Measurements from ENCODE around the gene TFE3. TPM values are rescaled to one million over a fixed set of nuclear protein-coding genes. Genes with fewer than 3 reads are reported as not detected.

The TFE3 gene, protein sequence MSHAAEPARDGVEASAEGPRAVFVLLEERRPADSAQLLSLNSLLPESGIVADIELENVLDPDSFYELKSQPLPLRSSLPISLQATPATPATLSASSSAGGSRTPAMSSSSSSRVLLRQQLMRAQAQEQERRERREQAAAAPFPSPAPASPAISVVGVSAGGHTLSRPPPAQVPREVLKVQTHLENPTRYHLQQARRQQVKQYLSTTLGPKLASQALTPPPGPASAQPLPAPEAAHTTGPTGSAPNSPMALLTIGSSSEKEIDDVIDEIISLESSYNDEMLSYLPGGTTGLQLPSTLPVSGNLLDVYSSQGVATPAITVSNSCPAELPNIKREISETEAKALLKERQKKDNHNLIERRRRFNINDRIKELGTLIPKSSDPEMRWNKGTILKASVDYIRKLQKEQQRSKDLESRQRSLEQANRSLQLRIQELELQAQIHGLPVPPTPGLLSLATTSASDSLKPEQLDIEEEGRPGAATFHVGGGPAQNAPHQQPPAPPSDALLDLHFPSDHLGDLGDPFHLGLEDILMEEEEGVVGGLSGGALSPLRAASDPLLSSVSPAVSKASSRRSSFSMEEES
- 10 to 100 TPM; 22.8 to 28.8 (median 23.4) TPM for total RNA-seq

DNA sequence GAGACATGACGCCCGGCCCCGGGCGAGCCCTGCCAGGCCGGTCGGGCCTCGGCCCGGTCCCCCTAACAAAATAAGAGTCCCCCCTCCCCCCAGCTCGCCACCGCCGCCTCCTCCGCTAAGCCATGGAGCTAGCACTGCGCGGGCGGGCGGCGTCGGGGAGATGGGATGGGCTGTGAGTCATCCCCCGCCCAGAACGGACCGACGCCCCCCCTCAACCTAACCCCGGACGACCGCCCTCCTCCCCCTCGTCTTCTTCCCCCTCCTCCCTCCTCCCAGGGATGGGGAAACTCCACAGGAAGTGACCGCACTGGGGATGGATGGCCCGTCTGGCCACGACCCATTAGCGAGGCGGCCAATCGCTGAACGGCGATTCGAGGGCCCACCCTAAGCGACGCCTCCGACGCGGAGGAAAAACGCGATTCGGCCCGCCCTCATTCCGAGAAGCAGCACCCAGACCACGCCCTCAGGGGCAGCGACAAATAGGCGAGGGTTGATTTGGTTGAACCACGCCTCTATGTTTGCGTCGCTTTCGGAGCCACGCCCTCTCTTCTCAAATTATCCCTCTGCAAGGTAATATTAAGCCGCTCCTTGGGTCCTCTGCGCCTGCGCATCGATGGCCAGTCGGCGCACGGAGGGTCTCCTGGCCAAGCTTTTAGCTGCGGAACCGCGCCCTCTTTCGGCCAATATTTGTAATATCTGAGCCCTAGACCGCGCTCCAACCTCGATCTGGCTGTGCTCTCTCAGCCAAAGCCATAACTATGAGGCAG lies at the start of gene TFE3:
Gene TFE3 (minus strand): TSS at position 138 of the 767 bp plus-strand sequence. CDS start 131 bp downstream, at position 7.
- Mint-ChIP-seq H3K4me3 (peak within 1 kb of the TSS; percentile 91), H3K36me3 (ENCODE audit: insufficient read depth) (no peaks in the 10 kb centered on the region), H3K9me3 (no peaks in the 10 kb centered on the region), H3K27me3 (ENCODE audit: low read depth) (no peaks in the 10 kb centered on the region), H3K4me1 (ENCODE audit: low read depth) (peaks cover 36% of the 10 kb centered on the region)
- peak; percentile 93 for DNase-seq
- ATAC-seq: peak; percentile 91 to 94

DNA sequence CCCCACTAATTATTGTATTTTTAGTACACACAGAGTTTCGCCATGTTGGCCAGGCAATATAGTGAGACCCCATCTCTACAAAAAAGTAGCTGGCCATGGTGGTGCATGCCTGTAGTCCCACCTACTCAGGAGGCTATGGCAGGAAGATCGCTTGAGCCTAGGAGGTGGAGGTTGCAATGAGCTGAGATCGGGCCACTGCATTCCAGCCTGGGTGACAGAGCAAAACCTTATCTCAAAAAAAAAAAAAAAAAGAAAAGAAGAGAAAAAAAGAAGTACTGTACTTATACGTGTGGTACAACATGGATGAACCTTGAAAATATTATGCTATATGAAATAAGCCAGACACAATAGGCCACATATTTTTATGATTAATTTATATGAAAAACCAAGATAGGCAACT lies 46.4 kb upstream of the TFE3 start:
- no peaks in the 10 kb centered on the region for H3K4me1 Mint-ChIP-seq (ENCODE audit: low read depth)
- no peak overlapping the region for H3K4me3 Mint-ChIP-seq
- no peaks in the 10 kb centered on the region for H3K27me3 Mint-ChIP-seq (ENCODE audit: low read depth)
- H3K9me3 Mint-ChIP-seq: no peaks in the 10 kb centered on the region
- no peaks in the 10 kb centered on the region for H3K36me3 Mint-ChIP-seq (ENCODE audit: insufficient read depth)
- DNase-seq (no peak), ATAC-seq (no peak)

DNA sequence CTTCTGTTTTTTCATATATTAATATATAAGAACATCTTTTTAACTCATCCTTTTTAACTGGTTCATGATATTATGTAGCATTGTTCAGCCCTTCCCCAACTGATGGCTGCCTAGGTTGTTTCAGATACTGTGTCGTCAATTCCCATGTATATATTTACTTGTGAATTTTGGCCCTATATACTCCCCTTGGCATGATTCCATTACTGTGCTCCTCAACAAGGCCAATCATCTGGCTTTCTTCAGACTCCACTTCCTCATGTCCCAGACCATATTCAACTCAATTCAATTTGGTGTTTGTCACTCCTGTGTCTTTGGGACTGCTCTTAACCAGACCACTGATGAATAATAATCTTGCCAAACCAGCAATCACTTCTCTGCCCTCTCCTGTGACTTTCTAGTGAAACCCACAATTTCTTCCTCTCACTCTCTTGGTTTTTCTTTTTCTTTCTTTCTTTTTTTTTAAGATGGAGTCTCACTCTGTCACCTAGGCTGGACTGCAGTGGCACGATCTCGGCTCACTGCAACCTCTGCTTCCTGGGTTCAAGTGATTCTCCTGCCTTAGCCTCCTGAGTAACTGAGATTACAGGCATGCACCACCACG lies 39.2 kb upstream of the TFE3 start:
- no peaks in the 10 kb centered on the region for H3K27me3 Mint-ChIP-seq (ENCODE audit: low read depth)
- no peak for ATAC-seq
- H3K4me1 Mint-ChIP-seq (ENCODE audit: low read depth): peaks cover 12% of the 10 kb centered on the region
- no peak for DNase-seq
- H3K4me3 Mint-ChIP-seq: no peak overlapping the region
- no peaks in the 10 kb centered on the region for H3K9me3 Mint-ChIP-seq
- no peaks in the 10 kb centered on the region for H3K36me3 Mint-ChIP-seq (ENCODE audit: insufficient read depth)

DNA sequence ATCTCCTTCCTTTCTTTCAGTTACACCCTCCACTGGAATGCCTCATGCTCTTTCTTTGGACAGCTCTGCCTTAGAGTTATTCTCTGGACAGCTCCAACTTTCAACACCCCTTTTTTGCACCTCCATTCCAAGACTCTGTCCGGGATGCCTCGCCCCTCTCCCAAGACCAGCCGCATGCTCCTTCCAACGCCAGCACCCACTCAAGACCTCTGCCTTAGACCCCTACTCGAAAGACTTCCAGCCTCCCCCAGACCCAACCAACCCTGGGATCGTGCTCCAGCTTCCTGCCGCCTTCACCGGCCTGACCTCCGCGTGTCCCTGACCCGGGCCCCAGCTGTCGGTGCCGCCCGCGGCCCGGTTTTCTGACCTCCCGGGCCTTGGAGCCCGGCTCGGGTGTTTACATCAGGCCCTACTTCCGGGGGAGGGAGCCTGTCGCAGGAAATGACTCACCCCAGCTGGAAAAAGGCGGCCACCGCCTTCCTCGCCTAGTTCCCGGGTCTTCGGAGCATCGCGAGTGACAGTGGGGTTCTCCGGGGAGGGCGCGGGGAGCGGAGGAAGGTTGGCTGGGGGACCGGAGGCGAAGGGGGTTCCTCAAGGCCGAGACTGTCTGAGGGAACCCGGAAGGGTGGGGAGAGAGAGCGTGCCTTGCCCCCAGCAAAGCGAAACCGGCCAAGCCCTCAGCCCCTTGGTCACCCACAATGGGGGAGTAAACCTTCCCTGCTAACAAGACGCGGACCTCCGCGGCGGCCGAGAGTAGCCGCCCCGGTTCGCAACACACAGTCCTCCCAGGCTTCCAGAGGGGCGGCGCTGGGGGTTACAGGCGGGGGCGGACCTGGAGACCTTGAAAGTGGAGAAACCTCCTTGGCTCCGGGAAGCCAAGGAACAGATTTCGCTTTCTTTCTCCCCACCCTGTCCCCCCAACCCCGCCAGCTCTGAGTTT lies 36.6 kb upstream of the TFE3 start, which contains the start of gene WDR45:
Gene WDR45 (minus strand): TSS at position 399 of the 940 bp plus-strand sequence. CDS start 1,792 bp downstream, outside the sequence.
- peak; percentile 63 for DNase-seq
- Mint-ChIP-seq H3K36me3 (ENCODE audit: insufficient read depth) (no peaks in the 10 kb centered on the region), H3K4me1 (ENCODE audit: low read depth) (peaks cover 12% of the 10 kb centered on the region), H3K9me3 (no peaks in the 10 kb centered on the region), H3K27me3 (ENCODE audit: low read depth) (no peaks in the 10 kb centered on the region), H3K4me3 (peak within 1 kb of the TSS; percentile 95)
- peak; percentile 85 for ATAC-seq

DNA sequence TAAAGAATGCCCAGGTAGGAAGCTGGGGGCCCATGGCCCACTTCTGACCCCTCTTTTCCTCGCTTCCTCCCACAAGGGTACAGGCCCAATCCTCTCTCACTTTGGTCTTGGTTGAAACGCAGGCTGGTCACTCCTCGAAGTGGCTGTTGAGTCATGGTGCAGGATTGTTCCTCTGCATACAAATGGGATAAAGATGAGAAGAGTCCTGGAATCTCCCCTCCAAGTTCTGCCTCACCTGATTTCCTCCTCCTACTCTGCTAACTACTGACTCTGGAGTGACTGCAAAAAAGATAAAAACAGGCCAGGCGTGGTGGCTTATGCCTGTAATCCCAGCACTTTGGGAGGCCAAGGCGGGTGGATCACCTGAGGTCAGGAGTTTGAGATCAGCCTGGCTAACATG lies 34.8 kb upstream of the TFE3 start:
- Mint-ChIP-seq H3K9me3 (no peaks in the 10 kb centered on the region), H3K4me1 (ENCODE audit: low read depth) (peaks cover 19% of the 10 kb centered on the region), H3K36me3 (ENCODE audit: insufficient read depth) (no peaks in the 10 kb centered on the region), H3K27me3 (ENCODE audit: low read depth) (no peaks in the 10 kb centered on the region), H3K4me3 (no peak overlapping the region)
- ATAC-seq (no peak), DNase-seq (no peak)

DNA sequence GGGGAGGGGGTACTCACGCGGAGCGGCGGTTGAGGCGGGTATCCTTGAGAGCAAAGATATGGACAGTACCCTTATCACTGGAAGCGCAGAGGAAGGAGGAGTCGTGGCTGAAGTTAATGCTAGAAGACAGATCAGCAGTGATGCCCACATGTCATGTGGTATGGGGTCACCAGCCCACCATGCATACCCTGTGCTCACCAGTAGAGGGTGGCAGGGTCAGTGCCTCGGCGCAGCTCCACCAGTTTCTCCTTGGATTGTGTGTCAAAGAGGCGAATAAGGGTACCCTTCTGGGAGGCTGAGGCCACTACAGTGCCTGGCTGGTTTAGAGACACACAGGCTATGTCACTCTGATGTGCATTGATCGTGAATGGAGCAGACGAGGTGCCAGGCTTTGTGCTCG lies 32.2 kb upstream of the TFE3 start:
- ATAC-seq (no peak), DNase-seq (no peak)
- H3K4me3 Mint-ChIP-seq: no peak overlapping the region
- no peaks in the 10 kb centered on the region for H3K9me3 Mint-ChIP-seq
- H3K36me3 Mint-ChIP-seq (ENCODE audit: insufficient read depth): no peaks in the 10 kb centered on the region
- H3K4me1 Mint-ChIP-seq (ENCODE audit: low read depth): peaks cover 27% of the 10 kb centered on the region
- H3K27me3 Mint-ChIP-seq (ENCODE audit: low read depth): no peaks in the 10 kb centered on the region

DNA sequence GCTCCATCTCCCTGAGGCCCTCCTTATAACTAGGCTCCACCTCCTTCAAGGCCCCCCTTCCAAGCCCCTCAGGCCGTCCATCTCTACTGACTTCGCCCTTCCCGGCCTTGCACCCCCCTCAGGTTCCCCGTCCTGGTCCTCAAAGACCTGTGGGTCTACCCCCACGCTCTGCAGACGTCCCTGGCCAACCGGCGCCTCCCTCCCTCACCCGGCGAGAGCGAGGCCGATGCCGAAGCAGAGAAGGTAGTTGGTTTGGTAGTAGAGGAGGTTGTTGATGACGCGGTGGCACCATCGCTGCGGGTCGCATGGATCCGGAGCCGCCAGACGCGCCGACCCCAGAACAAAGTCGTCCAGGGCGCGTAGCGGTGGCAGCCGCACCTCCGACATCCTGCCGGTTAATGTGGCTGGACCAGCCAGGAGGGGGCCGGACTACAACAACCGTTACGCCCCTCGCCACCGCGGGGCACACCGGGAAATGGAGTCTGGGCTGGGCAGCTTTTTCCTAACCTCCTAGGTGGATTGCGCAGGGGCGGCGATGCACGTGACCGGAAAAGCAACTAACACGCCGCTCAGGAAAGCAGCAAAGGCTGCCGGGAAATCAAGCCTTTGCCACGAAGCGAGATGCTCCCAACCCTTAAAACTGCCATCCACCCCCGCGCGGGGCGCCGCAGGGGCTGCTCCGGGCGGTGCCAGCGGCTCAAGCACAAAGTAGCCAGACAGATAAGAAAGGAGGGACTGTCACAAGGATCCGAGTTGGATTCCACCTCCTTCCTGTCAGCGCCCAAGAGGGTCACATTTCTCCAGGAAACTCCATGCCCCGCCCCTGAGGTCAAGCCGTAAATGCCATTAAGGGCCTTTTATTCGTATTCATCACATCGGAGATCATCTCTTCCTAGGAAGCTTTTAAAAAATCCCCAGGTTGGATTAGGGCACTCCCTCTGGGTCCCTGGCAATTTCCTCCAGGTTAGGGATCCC lies 30.7 kb upstream of the TFE3 start, which contains the start of gene PRAF2:
Gene PRAF2 (minus strand): TSS at position 402 of the 975 bp plus-strand sequence. CDS start 15 bp downstream, at position 387.
- ATAC-seq (peak; percentile 98), DNase-seq (peak; percentile 84)
- Mint-ChIP-seq H3K36me3 (ENCODE audit: insufficient read depth) (no peaks in the 10 kb centered on the region), H3K9me3 (no peaks in the 10 kb centered on the region), H3K4me1 (ENCODE audit: low read depth) (peaks cover 22% of the 10 kb centered on the region), H3K4me3 (peak within 1 kb of the TSS; percentile 83), H3K27me3 (ENCODE audit: low read depth) (no peaks in the 10 kb centered on the region)

DNA sequence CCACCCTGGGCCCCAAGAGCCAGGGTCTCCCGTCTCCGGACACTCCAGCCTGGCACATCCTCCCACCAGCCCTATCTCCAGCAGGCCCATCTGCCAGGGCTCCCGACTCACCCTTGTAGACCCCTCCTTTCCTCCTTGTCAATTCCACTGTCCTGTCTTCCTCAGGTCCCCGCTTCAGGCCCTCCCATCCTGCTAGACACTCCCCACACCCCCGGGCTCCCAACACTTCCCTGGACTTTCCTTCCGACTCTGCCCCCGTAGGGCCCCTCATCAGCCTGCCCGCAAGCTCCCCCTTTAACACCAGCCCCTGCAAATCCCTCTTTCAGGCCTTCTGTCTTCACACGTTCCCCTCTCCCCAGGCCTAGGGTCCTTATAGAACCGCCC lies 29.5 kb upstream of the TFE3 start:
- Mint-ChIP-seq H3K9me3 (no peaks in the 10 kb centered on the region), H3K36me3 (ENCODE audit: insufficient read depth) (no peaks in the 10 kb centered on the region), H3K27me3 (ENCODE audit: low read depth) (no peaks in the 10 kb centered on the region), H3K4me1 (ENCODE audit: low read depth) (peaks cover 16% of the 10 kb centered on the region), H3K4me3 (peak overlapping the region; percentile 83)
- ATAC-seq: no peak
- no peak for DNase-seq

DNA sequence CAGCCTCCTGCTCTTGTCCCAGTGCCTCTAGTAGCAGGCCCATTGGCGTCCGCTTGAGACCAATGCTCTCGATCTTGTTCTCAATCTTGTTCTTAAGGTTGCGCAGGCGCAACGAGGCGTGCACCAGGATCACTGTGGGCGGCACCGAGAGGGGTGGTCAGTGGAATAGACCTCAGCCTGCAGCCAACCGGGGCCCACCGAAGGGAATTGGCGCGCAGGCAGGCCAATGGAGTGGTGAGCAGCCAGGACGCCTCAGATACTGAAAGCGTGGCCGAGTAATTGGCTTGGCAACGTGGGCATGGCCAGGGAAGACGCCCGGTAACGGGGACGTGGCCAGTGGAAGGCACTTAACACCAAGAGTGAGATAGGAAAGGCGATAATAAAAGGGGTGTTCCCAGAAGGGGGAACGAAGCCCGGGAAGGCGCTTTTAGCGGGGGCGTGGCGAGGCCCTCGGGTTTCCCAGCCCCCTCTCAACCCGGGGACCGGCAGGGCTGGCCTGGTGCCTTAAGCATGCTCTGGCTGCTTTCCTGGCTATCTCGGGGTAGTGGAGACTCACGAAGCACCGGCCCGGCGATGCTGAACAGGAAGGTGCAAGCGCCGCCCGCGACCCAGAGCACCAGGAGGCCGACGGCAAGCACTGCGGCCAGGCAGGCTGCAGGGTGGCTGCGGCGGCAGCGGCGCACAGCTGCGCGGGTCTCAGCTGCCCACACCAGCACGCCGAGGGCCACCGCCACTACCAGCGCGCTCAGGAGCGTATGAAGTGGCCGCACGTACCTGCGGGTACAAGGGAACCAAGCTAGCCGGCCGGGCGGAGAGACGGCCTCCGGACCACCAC lies 28.9 kb upstream of the TFE3 start:
- Mint-ChIP-seq H3K27me3 (ENCODE audit: low read depth) (no peaks in the 10 kb centered on the region), H3K4me1 (ENCODE audit: low read depth) (peaks cover 16% of the 10 kb centered on the region), H3K36me3 (ENCODE audit: insufficient read depth) (no peaks in the 10 kb centered on the region), H3K4me3 (peak overlapping the region; percentile 47), H3K9me3 (no peaks in the 10 kb centered on the region)
- DNase-seq (no peak), ATAC-seq (no peak)

DNA sequence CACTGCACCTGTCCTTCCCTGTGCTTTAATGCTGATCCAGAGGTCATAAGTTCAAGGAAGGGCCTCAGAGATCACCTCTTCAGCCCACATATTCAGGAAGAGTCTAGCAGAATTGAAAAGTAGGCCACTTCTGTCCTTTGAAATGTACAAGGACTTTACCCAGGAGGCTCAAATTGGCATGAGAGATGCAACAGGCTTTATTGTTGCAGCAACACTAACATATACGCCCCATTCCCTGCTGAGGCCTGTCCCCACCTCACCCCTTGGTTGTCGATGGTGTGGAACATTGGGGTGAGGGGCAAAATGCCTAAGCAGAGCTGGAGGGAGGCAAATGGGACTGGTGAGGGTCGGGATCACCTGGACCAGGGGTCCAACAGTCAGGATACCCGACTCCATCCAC lies 27.8 kb upstream of the TFE3 start:
- no peak for ATAC-seq
- Mint-ChIP-seq H3K27me3 (ENCODE audit: low read depth) (no peaks in the 10 kb centered on the region), H3K4me3 (no peak overlapping the region), H3K36me3 (ENCODE audit: insufficient read depth) (no peaks in the 10 kb centered on the region), H3K9me3 (no peaks in the 10 kb centered on the region), H3K4me1 (ENCODE audit: low read depth) (peaks cover 16% of the 10 kb centered on the region)
- no peak for DNase-seq

DNA sequence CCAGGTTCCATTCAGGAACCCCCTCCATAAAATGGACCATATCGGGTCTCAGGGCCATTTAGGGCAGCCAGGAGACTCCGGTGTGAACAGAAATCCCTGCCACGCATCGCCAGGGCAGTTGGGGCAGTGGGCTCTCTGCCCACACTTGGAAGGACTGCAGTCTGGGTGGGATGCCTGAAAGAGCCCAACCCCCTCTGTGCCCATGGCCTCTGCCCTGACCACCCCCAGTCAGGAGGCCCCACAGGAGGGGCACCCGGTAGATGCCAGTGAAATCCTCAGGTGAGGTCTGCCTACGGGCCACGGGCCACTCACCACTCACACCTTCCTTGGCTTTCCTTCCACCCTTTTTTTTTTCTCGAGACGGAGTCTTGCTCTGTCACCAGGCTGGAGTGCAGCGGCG lies 25.9 kb upstream of the TFE3 start:
- Mint-ChIP-seq H3K27me3 (ENCODE audit: low read depth) (no peaks in the 10 kb centered on the region), H3K4me3 (no peak overlapping the region), H3K36me3 (ENCODE audit: insufficient read depth) (no peaks in the 10 kb centered on the region), H3K4me1 (ENCODE audit: low read depth) (peaks cover 16% of the 10 kb centered on the region), H3K9me3 (no peaks in the 10 kb centered on the region)
- DNase-seq (no peak), ATAC-seq (no peak)
